ENCODE measurements around the gene CDHR3.
A peak's percentile ranks its signal among the peaks of the same experiment; 100 is the strongest.
"Not testable (repeated sequence)": the region's sequence is repeated elsewhere in the genome, so short reads cannot be mapped to it uniquely, and the experiment has no call there.

Gene CDHR3, protein sequence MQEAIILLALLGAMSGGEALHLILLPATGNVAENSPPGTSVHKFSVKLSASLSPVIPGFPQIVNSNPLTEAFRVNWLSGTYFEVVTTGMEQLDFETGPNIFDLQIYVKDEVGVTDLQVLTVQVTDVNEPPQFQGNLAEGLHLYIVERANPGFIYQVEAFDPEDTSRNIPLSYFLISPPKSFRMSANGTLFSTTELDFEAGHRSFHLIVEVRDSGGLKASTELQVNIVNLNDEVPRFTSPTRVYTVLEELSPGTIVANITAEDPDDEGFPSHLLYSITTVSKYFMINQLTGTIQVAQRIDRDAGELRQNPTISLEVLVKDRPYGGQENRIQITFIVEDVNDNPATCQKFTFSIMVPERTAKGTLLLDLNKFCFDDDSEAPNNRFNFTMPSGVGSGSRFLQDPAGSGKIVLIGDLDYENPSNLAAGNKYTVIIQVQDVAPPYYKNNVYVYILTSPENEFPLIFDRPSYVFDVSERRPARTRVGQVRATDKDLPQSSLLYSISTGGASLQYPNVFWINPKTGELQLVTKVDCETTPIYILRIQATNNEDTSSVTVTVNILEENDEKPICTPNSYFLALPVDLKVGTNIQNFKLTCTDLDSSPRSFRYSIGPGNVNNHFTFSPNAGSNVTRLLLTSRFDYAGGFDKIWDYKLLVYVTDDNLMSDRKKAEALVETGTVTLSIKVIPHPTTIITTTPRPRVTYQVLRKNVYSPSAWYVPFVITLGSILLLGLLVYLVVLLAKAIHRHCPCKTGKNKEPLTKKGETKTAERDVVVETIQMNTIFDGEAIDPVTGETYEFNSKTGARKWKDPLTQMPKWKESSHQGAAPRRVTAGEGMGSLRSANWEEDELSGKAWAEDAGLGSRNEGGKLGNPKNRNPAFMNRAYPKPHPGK

GRCh38 chr7:105963038-105963667 lies at the start of gene CDHR3:
TSS of gene CDHR3 (plus strand) at chr7:105963264. CDS start at chr7:105963319, 55 bp downstream.
- no peak for DNase-seq

- no peak for DNase-seq
These were observed 49.1 kb upstream of the CDHR3 start for GRCh38 chr7:105913947-105914346.

GRCh38 chr7:105916603-105917002 lies 46.5 kb upstream of the CDHR3 start:
- DNase-seq = no peak

DNA sequence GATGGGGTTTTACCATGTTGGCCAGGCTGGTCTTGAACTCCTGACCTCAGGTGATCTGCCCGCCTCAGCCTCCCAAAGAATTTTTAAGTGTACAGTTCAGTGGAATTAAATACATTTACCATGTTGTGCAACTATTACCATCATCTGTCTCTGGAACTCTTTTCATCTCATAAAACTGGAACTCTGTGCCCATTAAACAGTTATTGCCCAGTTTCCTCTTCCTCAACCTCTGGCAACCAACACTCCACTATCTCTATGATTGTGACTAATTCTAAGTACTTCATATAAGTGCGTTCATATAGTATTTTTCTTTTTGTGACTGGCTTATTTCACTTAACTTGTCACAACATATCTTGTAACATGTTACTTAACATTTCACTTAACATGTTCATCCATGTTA lies 45.4 kb upstream of the CDHR3 start:
- no peak for DNase-seq

- no peak for DNase-seq
These were observed 42.3 kb upstream of the CDHR3 start for GRCh38 chr7:105920766-105921165.

- DNase-seq = peak; percentile 33 to 34
These were observed 38.1 kb upstream of the CDHR3 start for GRCh38 chr7:105924945-105925344.

DNA sequence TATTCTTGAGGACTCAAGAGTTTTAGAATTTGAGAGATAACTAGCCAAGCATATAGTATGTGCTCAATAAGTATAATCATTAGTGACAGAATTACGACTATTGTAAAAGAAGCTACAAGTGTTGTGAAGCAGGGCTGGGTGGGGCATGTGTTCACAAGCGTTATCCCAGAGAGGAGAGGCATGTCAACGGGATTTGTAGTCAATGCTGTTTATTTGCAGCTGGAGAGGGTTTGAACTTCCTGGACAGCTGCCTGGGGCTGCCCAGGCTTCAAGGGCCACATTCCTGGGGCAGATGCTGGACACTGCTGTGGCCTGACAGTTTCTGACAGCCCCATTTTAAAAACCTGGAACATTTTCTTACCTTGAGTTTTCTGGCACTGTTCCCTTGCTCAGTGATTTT lies 36.9 kb upstream of the CDHR3 start:
- no peak for DNase-seq

DNA sequence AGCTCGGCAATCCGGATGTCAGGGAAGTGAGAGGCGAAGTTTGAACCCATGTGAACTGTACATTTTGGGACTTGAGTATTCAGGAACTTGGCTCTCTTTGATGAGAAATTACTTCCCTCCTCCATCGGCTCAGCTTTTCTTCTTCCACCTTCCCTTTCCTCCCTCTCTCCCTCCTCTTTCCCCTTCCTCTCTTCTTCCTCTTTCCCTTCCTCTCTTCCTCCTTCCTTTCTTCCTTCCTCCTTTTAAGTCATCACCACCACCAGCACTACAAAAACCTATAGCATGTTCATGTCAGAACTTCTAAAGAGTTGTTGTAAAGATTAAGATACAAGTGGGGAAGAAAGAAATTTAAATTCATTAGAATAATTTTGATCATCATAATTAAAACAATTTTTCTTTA lies 31.9 kb upstream of the CDHR3 start:
- no peak for DNase-seq

DNA sequence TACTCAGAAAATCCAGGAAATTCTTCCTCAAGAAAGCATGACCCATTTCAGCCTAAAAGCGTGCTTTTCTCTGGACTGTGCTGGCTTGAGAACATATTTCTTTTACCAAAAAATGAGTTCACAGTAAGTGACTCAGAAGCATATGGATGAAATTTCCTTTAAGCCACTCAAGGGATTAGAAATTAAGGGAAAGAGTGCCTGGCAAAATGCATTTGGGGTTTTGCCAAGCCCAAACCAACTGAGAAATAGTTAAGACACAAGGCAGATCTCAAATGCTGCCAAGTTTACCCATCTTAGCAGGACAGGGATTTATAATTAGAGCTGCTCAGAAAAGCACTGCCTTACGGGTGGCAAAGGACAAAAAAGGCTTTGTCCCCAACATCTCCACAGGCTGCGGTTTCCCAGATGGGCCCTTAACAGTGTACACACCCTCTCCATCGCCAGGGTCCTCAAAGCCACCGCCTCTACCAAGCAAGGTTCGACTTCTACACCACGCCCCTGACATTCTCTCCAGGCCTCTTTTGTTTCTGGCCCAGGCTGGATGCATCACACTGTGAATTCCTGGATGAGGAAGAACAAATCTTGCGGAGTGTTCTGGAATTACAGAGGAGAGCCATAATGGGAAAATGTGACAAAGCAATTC lies 30.1 kb upstream of the CDHR3 start:
- DNase-seq = no peak

- DNase-seq = no peak
These were observed 28.4 kb upstream of the CDHR3 start for GRCh38 chr7:105934572-105935185.

DNA sequence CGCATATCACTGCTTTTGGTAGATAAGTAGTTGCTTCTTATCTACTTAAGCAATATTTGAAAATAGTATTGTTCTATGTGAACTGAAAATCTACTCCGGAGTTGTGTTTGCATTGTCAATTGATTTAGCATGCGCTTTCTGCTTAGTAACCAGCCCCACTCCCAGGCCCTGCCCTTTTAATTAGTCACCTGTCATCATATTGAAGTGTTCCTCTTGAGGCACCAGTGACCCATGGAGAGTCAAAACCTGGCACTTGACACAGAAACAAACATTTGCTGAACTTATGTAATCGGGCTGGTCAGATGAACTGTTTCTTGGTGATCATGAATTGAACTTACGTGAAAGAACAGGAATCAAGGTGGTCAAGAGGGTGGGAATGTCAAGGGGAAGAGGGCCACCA lies 27.8 kb upstream of the CDHR3 start:
- DNase-seq = no peak

GRCh38 chr7:105937411-105937810 lies 25.7 kb upstream of the CDHR3 start:
- DNase-seq = no peak

DNA sequence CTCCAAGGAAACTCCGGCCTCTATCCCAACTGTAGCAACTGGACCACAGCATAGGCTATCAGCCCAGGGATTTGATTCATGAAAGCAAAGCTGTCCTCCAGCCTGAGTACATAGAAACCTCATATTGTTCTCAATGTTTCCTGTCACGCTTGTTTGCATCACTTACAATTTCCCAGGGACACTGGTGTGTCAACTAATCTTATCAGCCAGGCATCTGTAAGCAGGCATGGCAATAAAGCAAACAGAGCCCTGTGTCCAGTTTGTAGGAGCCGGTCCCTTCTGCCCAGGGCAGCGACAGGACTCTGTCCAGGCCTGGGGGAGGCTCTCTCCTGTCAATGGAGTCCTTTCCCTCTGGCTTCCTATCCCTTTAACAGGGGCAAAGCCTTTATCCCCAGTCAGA lies 23.0 kb upstream of the CDHR3 start:
- DNase-seq = no peak

- DNase-seq = no peak
These were observed 21.5 kb upstream of the CDHR3 start for GRCh38 chr7:105941596-105941995.

- no peak for DNase-seq
These were observed 19.6 kb upstream of the CDHR3 start for GRCh38 chr7:105943486-105943885.

GRCh38 chr7:105945848-105946247 lies 17.2 kb upstream of the CDHR3 start:
- DNase-seq = no peak

DNA sequence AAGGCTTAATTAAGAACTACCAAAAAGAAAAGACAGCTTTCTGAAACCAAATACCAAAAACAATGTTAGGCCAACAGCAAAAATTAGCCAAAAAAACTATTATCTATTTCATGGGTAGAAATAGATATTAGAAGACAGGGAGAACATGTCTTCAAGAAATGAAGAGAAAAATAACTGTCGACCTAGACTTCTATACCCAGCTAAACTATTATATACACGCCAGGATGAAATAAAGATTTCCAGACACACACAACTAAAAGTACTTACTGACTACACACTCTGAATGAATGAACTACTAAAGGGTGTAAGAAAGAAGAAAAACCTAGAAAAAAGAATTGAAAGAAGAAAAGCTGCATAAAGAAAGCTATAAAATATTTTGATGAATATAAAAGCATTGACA lies 11.5 kb upstream of the CDHR3 start:
- no peak for DNase-seq

GRCh38 chr7:105952917-105953595 lies 10.0 kb upstream of the CDHR3 start:
- DNase-seq = no peak

GRCh38 chr7:105954711-105955110 lies 8.4 kb upstream of the CDHR3 start:
- no peak for DNase-seq

GRCh38 chr7:105955651-105956466 lies 7.2 kb upstream of the CDHR3 start:
- DNase-seq = not testable (repeated sequence)

DNA sequence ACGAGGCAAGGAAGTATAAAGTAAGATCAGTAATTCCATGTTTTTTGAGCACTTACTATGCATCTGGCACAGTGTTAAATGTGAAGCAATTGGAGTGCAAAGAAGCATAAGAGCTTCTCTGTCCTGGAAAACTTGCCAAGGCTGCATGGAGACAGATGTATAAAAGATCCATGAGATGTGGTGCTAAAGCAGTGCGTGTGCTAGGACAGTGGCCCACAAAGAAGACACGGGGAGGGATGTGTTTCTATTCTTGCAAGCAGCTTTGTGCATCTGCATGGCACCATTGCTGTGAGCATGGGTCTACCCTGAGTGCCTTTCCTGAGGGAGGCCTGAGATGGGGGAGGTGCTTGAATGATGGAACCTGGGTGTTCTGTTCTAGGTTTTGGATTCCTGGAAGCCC lies 5.1 kb upstream of the CDHR3 start:
- DNase-seq = no peak

All from stimulated activated CD4-positive, alpha-beta T cell treated with anti-CD3 and anti-CD28 coated beads, Interleukin-2, amount 100 ng/mL, for 24 hours (primary cell).